OCI-LY3 (cell line): ENCODE measurements around the gene MYBPC3.

ENCODE experiments used
- H2AFZ ChIP-seq: fragments of 200-600, 300-600 bp; shearing (Covaris generic); 2 replicates; pipeline ENCODE4 v1.6.0; 2014; ENCODE audit warnings: antibody characterized with exemption, low read depth, low read length
- H3K27ac ChIP-seq: fragments of 200-600, 300-600 bp; sonication (generic); 2 replicates; pipeline ENCODE4 v1.5.1; 2014; ENCODE audit warnings: mild to moderate bottlenecking, low read length, moderate library complexity, mixed read lengths
- H3K27me3 ChIP-seq: fragments of 200-600, 300-600 bp; sonication (generic); 2 replicates; pipeline ENCODE4 v1.6.1; 2014; ENCODE audit warnings: low read depth, low read length, mixed read lengths
- H3K36me3 ChIP-seq: fragments of 200-600, 300-600 bp; sonication (generic); replicated peaks from 2 replicates; pipeline ENCODE3; 2014; ENCODE audit warnings: low read depth, low read length, mixed read lengths
- H3K4me1 ChIP-seq: fragments of 300-600, 200-600 bp; sonication (generic); 2 replicates; pipeline ENCODE4 v1.6.1; 2014; ENCODE audit warnings: low read length, mixed read lengths
- H3K4me2 ChIP-seq: fragments of 200-600, 300-600 bp; sonication (generic); 2 replicates; pipeline ENCODE4 v1.6.1; 2014; ENCODE audit warnings: low read length, mixed read lengths
- H3K4me3 ChIP-seq: fragments of 300-600, 200-600 bp; sonication (generic); 2 replicates; pipeline ENCODE4 v1.5.1; 2014; ENCODE audit warnings: antibody characterized with exemption, mild to moderate bottlenecking, low read length, moderate library complexity
- H3K79me2 ChIP-seq: fragments of 300-600, 200-600 bp; shearing (Covaris generic); 2 replicates; pipeline ENCODE4 v1.6.1; 2014; ENCODE audit warnings: mild to moderate bottlenecking, low read length, mixed read lengths
- H3K9ac ChIP-seq: fragments of 300-600, 200-600 bp; shearing (Covaris generic); 2 replicates; pipeline ENCODE4 v1.6.0; 2014; ENCODE audit warnings: mild to moderate bottlenecking, low read length, moderate library complexity
- H3K9me3 ChIP-seq: fragments of 200-600, 300-600 bp; shearing (Covaris generic); 2 replicates; pipeline ENCODE4 v1.6.1; 2014; ENCODE audit warnings: low read length, mixed read lengths; ENCODE audit not compliant: insufficient read depth
- H4K20me1 ChIP-seq: fragments of 200-600, 300-600 bp; sonication (generic); 2 replicates; pipeline ENCODE4 v1.6.1; 2016; ENCODE audit warnings: low read length, mixed read lengths; ENCODE audit not compliant: insufficient read depth
- CTCF ChIP-seq: fragments of 200-600, 300-600 bp; sonication (generic); IDR thresholded peaks from 2 replicates; pipeline ENCODE4 v1.5.1; 2014; ENCODE audit warnings: antibody characterized with exemption, low read length, low read depth
- EZH2phosphoT487 ChIP-seq: fragments of 200-600 bp; shearing (Covaris generic); IDR thresholded peaks from 2 replicates; pipeline ENCODE4 v1.6.1; 2018; ENCODE audit warnings: antibody characterized with exemption, mixed run types, low read depth

Gene MYBPC3

GRCh38 chr11:47391711-47392432 lies 39.4 kb upstream of the MYBPC3 start:
- Histone ChIP-seq H3K9ac (peak overlapping the region; percentile 34; the same call in 1 of the 2 replicates), H3K79me2 (no peaks in the 10 kb centered on the region), H3K27ac (peak overlapping the region; percentile 9; the same call in 1 of the 2 replicates), H3K4me1 (peaks cover 42% of the 10 kb centered on the region), H3K36me3 (no peaks in the 10 kb centered on the region), H3K27me3 (no peaks in the 10 kb centered on the region), H4K20me1 (no peaks in the 10 kb centered on the region), H3K9me3 (no peaks in the 10 kb centered on the region), H3K4me3 (no peak overlapping the region), H2AFZ (no peak overlapping the region), H3K4me2 (peak overlapping the region; percentile 11; the same call in 1 of the 2 replicates)
- no peak for TF ChIP-seq EZH2phosphoT487
- no peak for TF ChIP-seq CTCF

GRCh38 chr11:47391077-47391583 lies 38.6 kb upstream of the MYBPC3 start:
- H3K36me3 ChIP-seq = no peaks in the 10 kb centered on the region
- H2AFZ ChIP-seq = no peak overlapping the region; the same call in 1 of the 2 replicates
- no peaks in the 10 kb centered on the region for H3K9me3 ChIP-seq
- no peaks in the 10 kb centered on the region for H4K20me1 ChIP-seq
- no peaks in the 10 kb centered on the region for H3K79me2 ChIP-seq
- H3K4me1 ChIP-seq = peaks cover 42% of the 10 kb centered on the region
- peak overlapping the region; percentile 11; the same call in 1 of the 2 replicates for H3K4me2 ChIP-seq
- H3K9ac ChIP-seq = peak overlapping the region; percentile 34; the same call in 1 of the 2 replicates
- H3K27ac ChIP-seq = peak overlapping the region; percentile 9; the same call in 1 of the 2 replicates
- TF ChIP-seq CTCF (no peak), EZH2phosphoT487 (no peak)
- no peak overlapping the region for H3K4me3 ChIP-seq
- H3K27me3 ChIP-seq = no peaks in the 10 kb centered on the region

GRCh38 chr11:47390422-47390760 lies 37.9 kb upstream of the MYBPC3 start:
- Histone ChIP-seq H3K79me2 (no peaks in the 10 kb centered on the region), H3K9ac (no peak overlapping the region), H4K20me1 (no peaks in the 10 kb centered on the region), H3K4me3 (no peak overlapping the region), H3K36me3 (no peaks in the 10 kb centered on the region), H3K27ac (no peak overlapping the region), H3K27me3 (no peaks in the 10 kb centered on the region), H3K4me1 (peaks cover 42% of the 10 kb centered on the region), H3K9me3 (no peaks in the 10 kb centered on the region), H2AFZ (no peak overlapping the region), H3K4me2 (no peak overlapping the region)
- TF ChIP-seq EZH2phosphoT487 = no peak
- no peak for TF ChIP-seq CTCF

- Histone ChIP-seq H3K4me1 (peaks cover 36% of the 10 kb centered on the region), H3K4me3 (no peak overlapping the region), H3K79me2 (no peaks in the 10 kb centered on the region), H3K4me2 (no peak overlapping the region), H3K36me3 (no peaks in the 10 kb centered on the region), H3K27me3 (no peaks in the 10 kb centered on the region), H3K9me3 (no peaks in the 10 kb centered on the region), H4K20me1 (no peaks in the 10 kb centered on the region), H3K9ac (no peak overlapping the region), H3K27ac (no peak overlapping the region), H2AFZ (no peak overlapping the region)
- TF ChIP-seq EZH2phosphoT487 = no peak
- TF ChIP-seq CTCF = no peak
Measured at GRCh38 chr11:47389577-47390421, 37.3 kb upstream of the MYBPC3 start.
